Neuronal stem cell (in vitro differentiated cells): Measurements from ENCODE around the gene PPP4R3B.

Experiments used
- DNase-seq: peaks from one replicate; pipeline ENCODE4 v3.0.0-alpha.2; 2013; ENCODE audit warnings: low spot score
- H2AFZ ChIP-seq: one replicate; pipeline ENCODE4 v1.6.1; 2013; ENCODE audit warnings: mild to moderate bottlenecking, low read length, inconsistent platforms
- H2AK5ac ChIP-seq: 2 replicates; pipeline ENCODE4 v1.6.1; 2013; ENCODE audit warnings: low read depth, mild to moderate bottlenecking, inconsistent platforms, low read length, moderate library complexity, mixed read lengths
- H2BK120ac ChIP-seq: 2 replicates; pipeline ENCODE4 v1.6.1; 2013; ENCODE audit warnings: low read depth, mild to moderate bottlenecking, inconsistent platforms, low read length, moderate library complexity, mixed read lengths
- H2BK12ac ChIP-seq: one replicate; pipeline ENCODE4 v1.6.1; 2013; ENCODE audit warnings: low read length, inconsistent platforms
- H2BK15ac ChIP-seq: 2 replicates; pipeline ENCODE4 v1.6.1; 2013; ENCODE audit warnings: mild to moderate bottlenecking, low read length, inconsistent platforms, mixed read lengths
- H2BK5ac ChIP-seq: one replicate; pipeline ENCODE4 v1.6.1; 2013; ENCODE audit warnings: inconsistent platforms, mild to moderate bottlenecking, low read length, moderate library complexity
- H3K14ac ChIP-seq: one replicate; pipeline ENCODE4 v1.6.1; 2013; ENCODE audit warnings: low read length, inconsistent platforms
- H3K18ac ChIP-seq: 2 replicates; pipeline ENCODE4 v1.6.1; 2013; ENCODE audit warnings: low read length, inconsistent platforms
- H3K23ac ChIP-seq: 2 replicates; pipeline ENCODE4 v1.6.1; 2013; ENCODE audit warnings: low read depth, mild to moderate bottlenecking, mixed read lengths, low read length, inconsistent platforms; ENCODE audit not compliant: poor library complexity
- H3K27ac ChIP-seq: replicated peaks from 3 replicates; pipeline ENCODE4 v1.5.1; 2013; ENCODE audit warnings: low read length, inconsistent platforms
- H3K27me3 ChIP-seq, 3 experiments: 2 replicates each; pipeline ENCODE4 v1.6.1; 2013; ENCODE audit warnings: low read length in 3 of 3, mild to moderate bottlenecking in 2 of 3, inconsistent platforms in 1 of 3, low read depth in 1 of 3, mixed read lengths in 1 of 3, moderate library complexity in 1 of 3; ENCODE audit not compliant: control insufficient read depth in 3 of 3, insufficient read depth in 3 of 3
- H3K36me3 ChIP-seq, 2 donors: replicated peaks in 1 of 2; 2 replicates each; pipeline ENCODE4 v1.6.1; 2013; ENCODE audit warnings: low read length in 2 of 2; ENCODE audit not compliant: control insufficient read depth in 2 of 2, insufficient read depth in 2 of 2
- H3K4ac ChIP-seq: 2 replicates; pipeline ENCODE4 v1.6.1; 2013; ENCODE audit warnings: inconsistent platforms, mild to moderate bottlenecking, low read length, moderate library complexity
- H3K4me1 ChIP-seq, 2 donors: 1 replicate in 1 of 2; 2 replicates in 1 of 2; pipeline ENCODE4 v1.6.1; 2013; ENCODE audit warnings: low read length in 2 of 2, low read depth in 1 of 2; ENCODE audit not compliant: control insufficient read depth in 2 of 2, insufficient read depth in 1 of 2
- H3K4me2 ChIP-seq: one replicate; pipeline ENCODE4 v1.6.1; 2013; ENCODE audit warnings: mild to moderate bottlenecking, low read length, inconsistent platforms; ENCODE audit not compliant: insufficient read depth, poor library complexity, severe bottlenecking
- H3K4me3 ChIP-seq, 2 donors: 2 replicates each; pipeline ENCODE4 v1.5.1; 2013; ENCODE audit warnings: low read length in 2 of 2, mild to moderate bottlenecking in 2 of 2, inconsistent platforms in 1 of 2, moderate library complexity in 1 of 2
- H3K79me1 ChIP-seq: one replicate; pipeline ENCODE4 v1.6.1; 2013; ENCODE audit warnings: low read depth, mild to moderate bottlenecking, inconsistent platforms, low read length, moderate library complexity
- H3K9ac ChIP-seq: one replicate; pipeline ENCODE4 v1.6.1; 2013; ENCODE audit warnings: mild to moderate bottlenecking, low read depth, low read length, inconsistent platforms; ENCODE audit not compliant: poor library complexity
- H3K9me3 ChIP-seq, 2 donors: replicated peaks in 1 of 2; 2 replicates each; pipeline versions ENCODE3 to v1.6.1; 2013; ENCODE audit warnings: low read length in 2 of 2, mild to moderate bottlenecking in 2 of 2, inconsistent platforms in 1 of 2, low read depth in 1 of 2, mixed read lengths in 1 of 2, moderate library complexity in 1 of 2; ENCODE audit not compliant: control insufficient read depth in 2 of 2, insufficient read depth in 1 of 2
- H4K8ac ChIP-seq: one replicate; pipeline ENCODE4 v1.6.1; 2013; ENCODE audit warnings: low read depth, mild to moderate bottlenecking, inconsistent platforms, low read length, moderate library complexity
- H4K91ac ChIP-seq: one replicate; pipeline ENCODE4 v1.6.1; 2013; ENCODE audit warnings: low read length, low read depth, mild to moderate bottlenecking, inconsistent platforms; ENCODE audit not compliant: poor library complexity
- WGBS, 2 donors: extraction: QIAGEN DNeasy Blood & Tissue Kit; methylation state at CpG; one replicate each; pipeline ENCODE4 v1.1.7; 2013; ENCODE audit warnings: missing lambda C conversion rate in 2 of 2, mixed read lengths in 1 of 2; ENCODE audit not compliant: insufficient read length in 2 of 2, insufficient replicate concordance in 1 of 2; ENCODE audit errors: extremely low coverage in 2 of 2; 5-methylcytosine and 5-hydroxymethylcytosine counted together

The PPP4R3B gene

DNA sequence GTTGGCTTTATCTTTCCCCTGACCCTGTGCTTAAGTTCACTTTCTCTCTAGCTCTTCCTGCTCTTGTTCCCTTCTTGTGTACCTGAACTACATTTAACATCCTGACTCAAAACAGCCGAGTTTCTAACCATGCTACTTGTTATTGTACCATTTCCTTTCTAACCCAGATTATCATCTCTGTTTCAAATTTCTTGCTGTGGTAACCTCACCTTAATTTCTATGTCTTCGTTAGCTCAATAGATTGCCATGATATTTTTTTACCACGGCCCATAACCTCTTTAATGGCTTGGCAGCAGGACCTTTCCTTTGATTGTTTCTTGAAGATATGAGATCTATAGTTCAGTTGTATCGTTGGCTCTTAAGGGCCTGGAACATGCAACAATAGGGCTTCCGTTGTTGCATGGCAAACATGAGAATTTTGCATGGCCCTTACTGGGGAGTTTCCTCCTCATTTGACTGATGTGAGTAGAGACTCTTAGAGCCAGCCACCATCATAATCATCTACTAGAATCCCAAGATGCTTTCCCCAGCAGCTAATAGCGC lies 86.8 kb downstream of the PPP4R3B start:
- Histone ChIP-seq H3K79me1 (no peaks in the 10 kb centered on the region), H2BK120ac (no peak overlapping the region), H4K8ac (no peak overlapping the region), H4K91ac (no peak overlapping the region), H3K27me3 (no peaks in the 10 kb centered on the region), H3K9ac (no peak overlapping the region), H2BK15ac (no peak overlapping the region), H3K27ac (no peak overlapping the region), H3K23ac (no peak overlapping the region), H2BK5ac (no peak overlapping the region), H3K4me2 (no peak overlapping the region), H3K9me3 (no peaks in the 10 kb centered on the region), H3K18ac (no peak overlapping the region), H3K4me3 (no peak overlapping the region), H2BK12ac (no peak overlapping the region), H3K14ac (no peak overlapping the region), H3K4ac (no peak overlapping the region), H2AFZ (no peak overlapping the region), H2AK5ac (no peak overlapping the region), H3K36me3 (peaks cover 11 to 63% of the 10 kb centered on the region in 2 donors), H3K4me1 (no peaks in the 10 kb centered on the region)
- WGBS, 2 donors = no CpG with 5 or more reads among the region's 6 CpGs
- no peak for DNase-seq

DNA sequence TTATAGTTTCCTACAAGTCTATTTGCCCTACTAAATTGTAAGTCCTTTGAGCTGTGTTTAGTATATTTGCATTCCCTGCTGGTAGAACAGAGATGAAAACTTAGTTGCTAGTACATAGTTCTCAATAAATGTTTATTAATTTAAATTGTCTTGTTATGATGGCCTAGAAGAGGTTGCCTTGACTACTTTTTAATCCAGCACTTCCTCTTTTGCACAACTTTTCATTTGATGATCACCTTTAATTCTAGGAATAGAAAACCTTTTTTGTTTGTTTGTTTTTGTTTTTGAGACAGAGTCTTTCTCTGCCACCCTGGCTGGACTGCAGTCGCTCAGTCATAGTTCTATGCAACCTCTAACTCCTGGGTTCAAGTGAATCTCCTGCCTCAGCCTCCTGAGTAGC lies 91.2 kb downstream of the PPP4R3B start:
- no peak overlapping the region for H2BK5ac ChIP-seq
- H4K8ac ChIP-seq = no peak overlapping the region
- no peak for DNase-seq
- no peak overlapping the region for H3K14ac ChIP-seq
- no peak overlapping the region for H3K9ac ChIP-seq
- H3K27me3 ChIP-seq = no peaks in the 10 kb centered on the region
- no peak overlapping the region for H3K4ac ChIP-seq
- peaks cover 15 to 65% of the 10 kb centered on the region in 2 donors for H3K36me3 ChIP-seq
- H2BK15ac ChIP-seq = no peak overlapping the region
- H3K27ac ChIP-seq = no peak overlapping the region
- WGBS, 2 donors = no CpG with 5 or more reads among the region's 1 CpG
- H3K18ac ChIP-seq = no peak overlapping the region
- H3K4me2 ChIP-seq = no peak overlapping the region
- H2BK120ac ChIP-seq = no peak overlapping the region
- H2AK5ac ChIP-seq = no peak overlapping the region
- no peak overlapping the region for H2AFZ ChIP-seq
- no peaks in the 10 kb centered on the region for H3K79me1 ChIP-seq
- H3K23ac ChIP-seq = no peak overlapping the region
- no peak overlapping the region for H4K91ac ChIP-seq
- no peaks in the 10 kb centered on the region for H3K9me3 ChIP-seq
- H3K4me1 ChIP-seq = no peaks in the 10 kb centered on the region
- H2BK12ac ChIP-seq = no peak overlapping the region
- peak overlapping the region in 1 of 2 donors; percentile 33 for H3K4me3 ChIP-seq

DNA sequence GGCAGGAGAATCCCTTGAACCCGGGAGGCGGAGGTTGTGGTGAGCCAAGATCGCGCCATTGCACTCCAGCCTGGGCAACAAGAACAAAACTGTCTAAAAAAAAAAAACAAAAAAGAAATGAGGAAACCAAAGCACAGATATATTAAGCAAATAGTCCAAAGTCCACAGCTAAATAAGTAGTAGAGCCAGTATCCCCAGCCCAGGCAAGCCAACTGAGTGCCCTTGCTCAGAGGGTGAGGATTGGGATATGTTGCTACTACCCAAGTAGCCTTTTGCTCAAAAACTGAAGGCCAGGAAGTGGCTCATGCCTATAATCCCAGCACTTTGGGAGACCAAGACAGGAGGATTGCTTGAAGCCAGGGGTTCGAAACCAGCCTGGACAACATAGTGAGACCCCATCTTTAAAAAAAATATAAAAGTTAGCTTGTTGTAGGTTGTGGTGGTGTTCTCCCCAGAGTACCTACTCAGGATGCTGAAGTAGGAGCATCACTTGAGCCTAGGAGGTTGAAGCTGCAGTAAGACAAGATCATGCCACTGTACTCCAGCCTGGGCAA lies 92.5 kb downstream of the PPP4R3B start:
- peaks cover 2 to 4% of the 10 kb centered on the region in 2 donors for H3K4me1 ChIP-seq
- no peak overlapping the region for H3K4me2 ChIP-seq
- H3K4ac ChIP-seq = no peak overlapping the region
- no peak overlapping the region for H3K27ac ChIP-seq
- peaks cover 13 to 56% of the 10 kb centered on the region in 2 donors for H3K36me3 ChIP-seq
- H2AFZ ChIP-seq = no peak overlapping the region
- H4K91ac ChIP-seq = no peak overlapping the region
- no peak overlapping the region for H3K4me3 ChIP-seq
- H3K9ac ChIP-seq = no peak overlapping the region
- no peak overlapping the region for H2BK15ac ChIP-seq
- H4K8ac ChIP-seq = no peak overlapping the region
- no CpG with 5 or more reads among the region's 5 CpGs for WGBS, 2 donors
- no peaks in the 10 kb centered on the region for H3K79me1 ChIP-seq
- no peak overlapping the region for H2BK120ac ChIP-seq
- H2AK5ac ChIP-seq = no peak overlapping the region
- H3K23ac ChIP-seq = no peak overlapping the region
- H3K18ac ChIP-seq = no peak overlapping the region
- H2BK5ac ChIP-seq = no peak overlapping the region
- no peak for DNase-seq
- no peaks in the 10 kb centered on the region for H3K9me3 ChIP-seq
- H2BK12ac ChIP-seq = no peak overlapping the region
- no peak overlapping the region for H3K14ac ChIP-seq
- H3K27me3 ChIP-seq = no peaks in the 10 kb centered on the region

DNA sequence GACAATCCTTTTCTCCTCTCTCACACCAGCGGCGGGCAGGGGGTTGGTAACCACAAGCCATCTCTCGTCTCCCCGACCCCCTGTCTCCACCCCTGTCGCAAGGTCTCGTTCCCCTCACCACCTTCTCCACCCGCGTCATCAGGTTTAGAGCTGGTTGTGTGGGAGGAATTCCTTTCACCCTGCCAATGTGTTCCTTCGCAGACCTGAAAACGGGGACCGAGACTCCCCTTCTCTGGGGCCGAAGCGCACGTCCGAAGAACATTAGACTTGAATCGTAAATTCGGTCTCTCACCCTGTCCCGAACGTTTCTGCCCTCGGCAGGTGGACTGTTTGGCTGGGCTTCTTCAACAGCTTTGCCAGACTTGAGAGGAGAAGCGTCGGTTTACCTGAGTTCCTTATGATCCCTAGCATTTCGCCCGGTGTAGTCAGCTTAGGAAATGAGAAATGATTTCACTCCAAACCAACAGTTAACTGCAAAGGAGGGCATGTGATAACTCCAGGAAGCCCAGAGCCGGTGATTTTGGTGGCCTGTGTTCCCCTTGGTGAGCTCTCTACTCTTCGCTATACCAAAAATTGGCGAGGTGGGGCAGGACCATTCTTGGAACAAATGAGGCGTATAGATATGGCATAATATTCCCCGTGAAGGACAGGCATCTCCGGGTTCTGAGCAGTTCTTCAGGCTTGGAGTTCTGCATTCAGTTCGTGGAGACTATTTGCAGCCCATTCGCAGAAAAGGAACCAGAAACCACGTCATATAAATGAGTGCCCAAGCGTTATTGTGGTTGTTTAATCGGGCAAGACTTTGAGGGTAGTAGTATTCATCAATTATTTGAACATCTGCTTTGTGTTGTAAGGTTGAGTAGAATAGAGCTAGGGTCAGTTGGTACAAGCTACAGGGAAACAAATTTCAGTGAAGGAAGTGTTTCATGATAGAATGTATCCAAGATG lies 97.2 kb downstream of the PPP4R3B start:
- Histone ChIP-seq H3K4me3 (peak overlapping the region; percentile 61 to 85), H3K9me3 (no peaks in the 10 kb centered on the region), H2AFZ (peak overlapping the region; percentile 93), H3K18ac (peak overlapping the region; percentile 92), H3K4me1 (peaks cover 2 to 4% of the 10 kb centered on the region in 2 donors), H3K23ac (no peak overlapping the region), H3K79me1 (no peaks in the 10 kb centered on the region), H3K14ac (peak overlapping the region; percentile 56), H2BK15ac (no peak overlapping the region), H2BK12ac (no peak overlapping the region), H2BK5ac (peak overlapping the region; percentile 91), H4K91ac (no peak overlapping the region), H3K4ac (no peak overlapping the region), H2AK5ac (no peak overlapping the region), H3K36me3 (peaks cover 7 to 19% of the 10 kb centered on the region in 2 donors), H3K27ac (peak overlapping the region; percentile 66), H3K27me3 (no peaks in the 10 kb centered on the region), H4K8ac (no peak overlapping the region), H2BK120ac (no peak overlapping the region), H3K4me2 (peak overlapping the region; percentile 92), H3K9ac (peak overlapping the region; percentile 91)
- peak; percentile 15 for DNase-seq
- no CpG with 5 or more reads among the region's 35 CpGs for WGBS, 2 donors
